GM12891 (cell line): ENCODE data around the gene MCHR1.
"Not testable (repeated sequence)": the region's sequence is repeated elsewhere in the genome, so short reads cannot be mapped to it uniquely, and the experiment has no call there.

Experiments
- PAX5 ChIP-seq: IDR thresholded peaks from 2 replicates; pipeline ENCODE4 v1.6.1; 2011; ENCODE audit warnings: low read length, moderate library complexity, mild to moderate bottlenecking; ENCODE audit not compliant: insufficient read depth, severe bottlenecking
- POLR2A ChIP-seq: IDR thresholded peaks from 2 replicates; pipeline ENCODE4 v1.6.1; 2011; ENCODE audit warnings: low read depth, low read length, control low read depth
- POLR2AphosphoS5 ChIP-seq: IDR thresholded peaks from 2 replicates; pipeline ENCODE4 v1.6.1; 2011; ENCODE audit warnings: low read depth, low read length, control low read depth
- SPI1 ChIP-seq: IDR thresholded peaks from 2 replicates; pipeline ENCODE4 v1.6.1; 2011; ENCODE audit warnings: low read depth, low read length, control low read depth
- TAF1 ChIP-seq: IDR thresholded peaks from 2 replicates; pipeline ENCODE4 v1.6.1; 2011; ENCODE audit warnings: low read depth, low read length, control low read depth

DNA sequence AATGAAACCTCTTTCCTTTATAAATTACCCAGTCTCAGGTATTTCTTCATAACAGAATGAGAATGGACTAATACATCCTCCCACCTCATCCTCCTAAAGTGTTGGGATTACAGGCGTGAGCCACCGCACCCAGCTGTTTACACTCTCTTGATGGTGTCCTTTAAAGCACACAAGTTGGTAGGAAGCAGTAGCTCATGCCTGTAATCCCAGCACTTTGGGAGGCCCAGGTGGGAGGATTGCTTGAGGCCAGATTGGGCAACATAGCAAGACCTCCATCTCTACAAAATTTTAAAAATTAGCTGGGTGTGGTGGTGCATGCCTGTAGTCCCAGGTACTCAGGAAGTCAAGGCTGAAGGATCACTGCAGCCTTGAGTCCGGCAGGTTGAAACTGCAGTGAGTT is 23.3 kb upstream of the MCHR1 start:
- TF ChIP-seq POLR2AphosphoS5, POLR2A, TAF1, PAX5, SPI1: not testable (repeated sequence)
